Measurements from ENCODE around the gene ITGA7. TPM values are rescaled to one million over a fixed set of nuclear protein-coding genes. Genes with fewer than 3 reads are reported as not detected.

ITGA7 gene
- total RNA-seq, 1 experiment from 2014 or later, result 2.7 TPM

GRCh38 chr12:55712700-55713415, 5.2 kb upstream of the ITGA7 start:
- H2AFZ ChIP-seq, result no peak overlapping the region
- H3K27ac ChIP-seq, result no peak overlapping the region
- H3F3A ChIP-seq (ENCODE audit: insufficient read depth, low read depth), result peaks cover 19% of the 10 kb centered on the region
- no peaks in the 10 kb centered on the region for H3K36me3 ChIP-seq (ENCODE audit: low read depth)
- H3K4me1 ChIP-seq (replicated peaks; ENCODE audit: insufficient read depth), result peaks cover 23% of the 10 kb centered on the region
- no peak for TF ChIP-seq CTCF (conservative IDR thresholded peaks at IDR 0.05)
- no peak for TF ChIP-seq EZH2 (IDR thresholded peaks at IDR 0.05; ENCODE audit: low read depth)
- intact Hi-C loops (cut with micrococcal nuclease; ENCODE audit: unreplicated experiment), result no loop called here
- no peaks in the 10 kb centered on the region for H3K9me2 ChIP-seq (ENCODE audit: insufficient read depth)
- H3K79me2 ChIP-seq (ENCODE audit: low read depth), result peaks cover 5% of the 10 kb centered on the region; the same call in 1 of the 2 replicates
- BruUV-seq (replicated peaks), result no TSS peak
- H3K9me3 ChIP-seq (ENCODE audit: insufficient read depth, low read depth), result no peaks in the 10 kb centered on the region
- peaks cover 44% of the 10 kb centered on the region for H3K27me3 ChIP-seq (ENCODE audit: insufficient read depth, low read depth)
- no peaks in the 10 kb centered on the region for H4K20me1 ChIP-seq (ENCODE audit: insufficient read depth)
- ChIA-PET POLR2A (ENCODE audit: unreplicated experiment) (no interaction called here), CTCF (no interaction called here)
- DNase-seq, result no peak
- H3K4me2 ChIP-seq, result no peak overlapping the region
- no peak overlapping the region for H3K4me3 ChIP-seq

GRCh38 chr12:55711786-55712553, 4.3 kb upstream of the ITGA7 start:
- peaks cover 19% of the 10 kb centered on the region for H3F3A ChIP-seq (ENCODE audit: insufficient read depth, low read depth)
- H3K9me3 ChIP-seq (ENCODE audit: insufficient read depth, low read depth), result no peaks in the 10 kb centered on the region
- intact Hi-C loops (cut with micrococcal nuclease; ENCODE audit: unreplicated experiment), result no loop called here
- peaks cover 50% of the 10 kb centered on the region for H3K27me3 ChIP-seq (ENCODE audit: insufficient read depth, low read depth)
- peaks cover 14% of the 10 kb centered on the region for H3K4me1 ChIP-seq (replicated peaks; ENCODE audit: insufficient read depth)
- BruUV-seq (replicated peaks), result no TSS peak
- ChIA-PET POLR2A (ENCODE audit: unreplicated experiment) (no interaction called here), CTCF (interaction anchor here (0.6 kb wide), 1 partner anchor 193 kb away, joined by 11 read pairs; no protein-coding TSS in a partner anchor)
- H3K4me3 ChIP-seq, result no peak overlapping the region
- no peak overlapping the region for H2AFZ ChIP-seq
- peaks cover 3% of the 10 kb centered on the region; the same call in 1 of the 2 replicates for H3K79me2 ChIP-seq (ENCODE audit: low read depth)
- H3K36me3 ChIP-seq (ENCODE audit: low read depth), result no peaks in the 10 kb centered on the region
- no peak overlapping the region for H3K4me2 ChIP-seq
- no peak for DNase-seq
- no peaks in the 10 kb centered on the region for H4K20me1 ChIP-seq (ENCODE audit: insufficient read depth)
- no peak overlapping the region for H3K27ac ChIP-seq
- TF ChIP-seq CTCF (conservative IDR thresholded peaks at IDR 0.05) (no peak), EZH2 (IDR thresholded peaks at IDR 0.05; ENCODE audit: low read depth) (no peak)
- no peaks in the 10 kb centered on the region for H3K9me2 ChIP-seq (ENCODE audit: insufficient read depth)

GRCh38 chr12:55708695-55709233, 1.1 kb upstream of the ITGA7 start:
- no peak overlapping the region for H3K4me3 ChIP-seq
- no peaks in the 10 kb centered on the region for H4K20me1 ChIP-seq (ENCODE audit: insufficient read depth)
- no peak overlapping the region for H3K4me2 ChIP-seq
- intact Hi-C loops (cut with micrococcal nuclease; ENCODE audit: unreplicated experiment), result no loop called here
- no peak for TF ChIP-seq EZH2 (IDR thresholded peaks at IDR 0.05; ENCODE audit: low read depth)
- TF ChIP-seq CTCF (conservative IDR thresholded peaks at IDR 0.05), result no peak
- no peaks in the 10 kb centered on the region for H3K4me1 ChIP-seq (replicated peaks; ENCODE audit: insufficient read depth)
- H3K79me2 ChIP-seq (ENCODE audit: low read depth), result no peaks in the 10 kb centered on the region
- BruUV-seq (replicated peaks), result no TSS peak
- no peaks in the 10 kb centered on the region for H3K9me2 ChIP-seq (ENCODE audit: insufficient read depth)
- ChIA-PET POLR2A (ENCODE audit: unreplicated experiment) (no interaction called here), CTCF (no interaction called here)
- DNase-seq, result no peak
- H3K27me3 ChIP-seq (ENCODE audit: insufficient read depth, low read depth), result peaks cover 75% of the 10 kb centered on the region
- H2AFZ ChIP-seq, result no peak overlapping the region
- H3K27ac ChIP-seq, result no peak overlapping the region
- H3K9me3 ChIP-seq (ENCODE audit: insufficient read depth, low read depth), result no peaks in the 10 kb centered on the region
- H3K36me3 ChIP-seq (ENCODE audit: low read depth), result no peaks in the 10 kb centered on the region
- H3F3A ChIP-seq (ENCODE audit: insufficient read depth, low read depth), result peaks cover 5% of the 10 kb centered on the region; the same call in 1 of the 2 replicates

Data from PC-9 (cell line).